HepG2 (cell line): Measurements from ENCODE around the gene GLUD1.
"Not testable (repeated sequence)": the region's sequence is repeated elsewhere in the genome, so short reads cannot be mapped to it uniquely, and the experiment has no call there.

Experiments
- MYNN ChIP-seq: sonication (generic); formaldehyde crosslinking; IDR thresholded peaks from 2 replicates; pipeline ENCODE4 v1.4.0; 2020; ENCODE audit warnings: mild to moderate bottlenecking, low read depth, missing genetic modification reagents
- PATZ1 ChIP-seq: sonication (generic); formaldehyde crosslinking; IDR thresholded peaks from 2 replicates; pipeline ENCODE4 v1.4.0; 2020; ENCODE audit warnings: missing genetic modification reagents
- PPARG ChIP-seq: conservative IDR thresholded peaks from 2 replicates; pipeline ENCODE4 v1.6.1; 2016; ENCODE audit warnings: missing biosample characterization, missing genetic modification reagents
- ZNF660 ChIP-seq: sonication (generic); formaldehyde crosslinking; IDR thresholded peaks from 2 replicates; pipeline ENCODE4 v1.5.1; 2020; ENCODE audit warnings: mild to moderate bottlenecking, low read depth, missing genetic modification reagents, borderline replicate concordance
- TF ChIP-seq, protein P1 (sequence below): sonication (generic); formaldehyde crosslinking; IDR thresholded peaks from 2 replicates; pipeline ENCODE4 v1.4.0; 2020; ENCODE audit warnings: missing genetic modification reagents
- TF ChIP-seq, protein P2 (sequence below): sonication (generic); formaldehyde crosslinking; IDR thresholded peaks from 2 replicates; pipeline ENCODE4 v1.5.0; 2020; ENCODE audit warnings: mild to moderate bottlenecking, missing genetic modification reagents, moderate library complexity

DNA sequence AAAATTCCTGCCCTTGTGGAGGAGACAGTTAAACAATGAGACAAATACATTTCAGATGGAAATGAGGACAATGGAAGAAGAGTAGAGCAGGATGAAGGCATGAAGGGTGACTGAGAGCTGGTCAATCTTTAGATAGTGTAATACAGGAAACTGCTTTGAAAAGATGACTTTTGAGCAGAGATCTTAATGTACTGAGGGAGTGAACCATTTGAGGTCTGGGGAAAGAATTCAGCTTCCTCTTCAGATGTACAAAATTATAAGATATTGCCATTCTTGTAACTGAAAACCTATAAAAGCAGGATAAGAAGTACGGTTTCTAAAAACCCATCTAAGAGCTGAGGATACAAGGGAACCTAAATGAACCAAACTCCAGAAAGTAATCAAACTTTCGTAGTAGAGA, 39.3 kb upstream of the GLUD1 start:
- not testable (repeated sequence) for TF ChIP-seq MYNN (CRISPR knock-in tag); PPARG (CRISPR knock-in tag); PATZ1 (CRISPR knock-in tag); ZNF660
- TF ChIP-seq, protein P1, sequence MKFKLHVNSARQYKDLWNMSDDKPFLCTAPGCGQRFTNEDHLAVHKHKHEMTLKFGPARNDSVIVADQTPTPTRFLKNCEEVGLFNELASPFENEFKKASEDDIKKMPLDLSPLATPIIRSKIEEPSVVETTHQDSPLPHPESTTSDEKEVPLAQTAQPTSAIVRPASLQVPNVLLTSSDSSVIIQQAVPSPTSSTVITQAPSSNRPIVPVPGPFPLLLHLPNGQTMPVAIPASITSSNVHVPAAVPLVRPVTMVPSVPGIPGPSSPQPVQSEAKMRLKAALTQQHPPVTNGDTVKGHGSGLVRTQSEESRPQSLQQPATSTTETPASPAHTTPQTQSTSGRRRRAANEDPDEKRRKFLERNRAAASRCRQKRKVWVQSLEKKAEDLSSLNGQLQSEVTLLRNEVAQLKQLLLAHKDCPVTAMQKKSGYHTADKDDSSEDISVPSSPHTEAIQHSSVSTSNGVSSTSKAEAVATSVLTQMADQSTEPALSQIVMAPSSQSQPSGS, result not testable (repeated sequence)
- TF ChIP-seq, protein P2, sequence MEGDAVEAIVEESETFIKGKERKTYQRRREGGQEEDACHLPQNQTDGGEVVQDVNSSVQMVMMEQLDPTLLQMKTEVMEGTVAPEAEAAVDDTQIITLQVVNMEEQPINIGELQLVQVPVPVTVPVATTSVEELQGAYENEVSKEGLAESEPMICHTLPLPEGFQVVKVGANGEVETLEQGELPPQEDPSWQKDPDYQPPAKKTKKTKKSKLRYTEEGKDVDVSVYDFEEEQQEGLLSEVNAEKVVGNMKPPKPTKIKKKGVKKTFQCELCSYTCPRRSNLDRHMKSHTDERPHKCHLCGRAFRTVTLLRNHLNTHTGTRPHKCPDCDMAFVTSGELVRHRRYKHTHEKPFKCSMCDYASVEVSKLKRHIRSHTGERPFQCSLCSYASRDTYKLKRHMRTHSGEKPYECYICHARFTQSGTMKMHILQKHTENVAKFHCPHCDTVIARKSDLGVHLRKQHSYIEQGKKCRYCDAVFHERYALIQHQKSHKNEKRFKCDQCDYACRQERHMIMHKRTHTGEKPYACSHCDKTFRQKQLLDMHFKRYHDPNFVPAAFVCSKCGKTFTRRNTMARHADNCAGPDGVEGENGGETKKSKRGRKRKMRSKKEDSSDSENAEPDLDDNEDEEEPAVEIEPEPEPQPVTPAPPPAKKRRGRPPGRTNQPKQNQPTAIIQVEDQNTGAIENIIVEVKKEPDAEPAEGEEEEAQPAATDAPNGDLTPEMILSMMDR (CRISPR knock-in tag), result not testable (repeated sequence)
